ENCODE measurements around the gene MAGI1. TPM values are rescaled to one million over a fixed set of nuclear protein-coding genes. Genes with fewer than 3 reads are reported as not detected.

Gene MAGI1
- total RNA-seq, 4 donors from 2014 or later = 17.2 to 40.8 (median 28.1) TPM

GRCh38 chr3:65729973-65730372, 308.7 kb downstream of the MAGI1 start:
- peak overlapping the region in 2 of 4 donors; percentile 20 to 30 for H3K27ac ChIP-seq
- H3K4me1 ChIP-seq = peaks cover 3 to 29% (median 8%) of the 10 kb centered on the region in 3 donors
- no peak for ATAC-seq
- TF ChIP-seq POLR2AphosphoS5 (IDR thresholded peaks at IDR 0.05) (no peak), CTCF (IDR thresholded peaks at IDR 0.05) (no peak), POLR2A (IDR thresholded peaks at IDR 0.05) (no peak), EP300 (IDR thresholded peaks at IDR 0.05) (no peak)
- H3K36me3 ChIP-seq = no peaks in the 10 kb centered on the region
- H3K4me3 ChIP-seq = no peak overlapping the region
- H3K27me3 ChIP-seq = no peaks in the 10 kb centered on the region
- no peaks in the 10 kb centered on the region for H3K9me3 ChIP-seq

GRCh38 chr3:65729555-65729954, 309.2 kb downstream of the MAGI1 start:
- H3K36me3 ChIP-seq = no peaks in the 10 kb centered on the region
- peak; percentile 40 for ATAC-seq
- WGBS, 2 donors (ENCODE audit: low coverage in 1 of 2) = 0 to 3% methylated on average over 1 to 2 of the region's 2 CpGs
- no peak overlapping the region for H3K4me3 ChIP-seq
- H3K9me3 ChIP-seq = no peaks in the 10 kb centered on the region
- peaks cover 3 to 29% (median 8%) of the 10 kb centered on the region in 3 donors for H3K4me1 ChIP-seq
- TF ChIP-seq POLR2AphosphoS5 (IDR thresholded peaks at IDR 0.05) = no peak
- TF ChIP-seq CTCF (IDR thresholded peaks at IDR 0.05) = no peak
- no peak for TF ChIP-seq POLR2A (IDR thresholded peaks at IDR 0.05)
- TF ChIP-seq EP300 (IDR thresholded peaks at IDR 0.05) = no peak
- H3K27me3 ChIP-seq = no peaks in the 10 kb centered on the region
- peak overlapping the region in 2 of 4 donors; percentile 20 to 30 for H3K27ac ChIP-seq

GRCh38 chr3:65728138-65728537, 310.6 kb downstream of the MAGI1 start:
- no peaks in the 10 kb centered on the region for H3K36me3 ChIP-seq
- peaks cover 3 to 29% (median 8%) of the 10 kb centered on the region in 3 donors for H3K4me1 ChIP-seq
- no peak overlapping the region for H3K4me3 ChIP-seq
- TF ChIP-seq POLR2AphosphoS5 (IDR thresholded peaks at IDR 0.05) (no peak), EP300 (IDR thresholded peaks at IDR 0.05) (no peak), CTCF (IDR thresholded peaks at IDR 0.05) (no peak), POLR2A (IDR thresholded peaks at IDR 0.05) (no peak)
- no peaks in the 10 kb centered on the region for H3K9me3 ChIP-seq
- ATAC-seq = no peak
- no peak overlapping the region for H3K27ac ChIP-seq
- H3K27me3 ChIP-seq = no peaks in the 10 kb centered on the region
- 29 to 61% methylated on average over 1 to 2 of the region's 2 CpGs for WGBS, 2 donors (ENCODE audit: low coverage in 1 of 2)

- Histone ChIP-seq H3K4me1 (peaks cover 0 to 6% (median 0%) of the 10 kb centered on the region in 3 donors), H3K36me3 (no peaks in the 10 kb centered on the region), H3K27me3 (no peaks in the 10 kb centered on the region), H3K4me3 (no peak overlapping the region), H3K27ac (no peak overlapping the region), H3K9me3 (no peaks in the 10 kb centered on the region)
- WGBS, 2 donors (ENCODE audit: low coverage in 1 of 2) = 68 to 77% methylated on average over 1 of the region's 1 CpG
- no peak for TF ChIP-seq EP300 (IDR thresholded peaks at IDR 0.05)
- TF ChIP-seq CTCF (IDR thresholded peaks at IDR 0.05) = no peak
- TF ChIP-seq POLR2A (IDR thresholded peaks at IDR 0.05) = no peak
- no peak for TF ChIP-seq POLR2AphosphoS5 (IDR thresholded peaks at IDR 0.05)
- ATAC-seq = no peak
Observed at GRCh38 chr3:65723985-65724384, 314.7 kb downstream of the MAGI1 start.

- no peaks in the 10 kb centered on the region for H3K4me1 ChIP-seq
- no peaks in the 10 kb centered on the region for H3K36me3 ChIP-seq
- 97 to 100% methylated on average over 3 of the region's 3 CpGs for WGBS, 2 donors (ENCODE audit: low coverage in 1 of 2)
- H3K9me3 ChIP-seq = no peaks in the 10 kb centered on the region
- H3K27ac ChIP-seq = no peak overlapping the region
- no peak for ATAC-seq
- H3K4me3 ChIP-seq = no peak overlapping the region
- no peak for TF ChIP-seq EP300 (IDR thresholded peaks at IDR 0.05)
- no peak for TF ChIP-seq CTCF (IDR thresholded peaks at IDR 0.05)
- TF ChIP-seq POLR2AphosphoS5 (IDR thresholded peaks at IDR 0.05) = no peak
- TF ChIP-seq POLR2A (IDR thresholded peaks at IDR 0.05) = no peak
- no peaks in the 10 kb centered on the region for H3K27me3 ChIP-seq
Observed at GRCh38 chr3:65723011-65723410, 315.7 kb downstream of the MAGI1 start.
